Prostate gland (tissue), 2 donors: Measurements from ENCODE around the gene SRPRB. TPM values are rescaled to one million over a fixed set of nuclear protein-coding genes. Genes with fewer than 3 reads are reported as not detected.

Source experiments
- DNase-seq: peaks from one replicate; pipeline ENCODE4 v3.0.0-alpha.2; 2019; ENCODE audit warnings: low spot score
- H3K27ac ChIP-seq, 2 donors: fragments of 200-600 bp; sonication (generic); 2 replicates each; pipeline ENCODE4 v1.5.1; 2017 to 2019
- H3K27me3 ChIP-seq: fragments of 200-600 bp; sonication (generic); replicated peaks from 2 replicates; pipeline ENCODE4 v1.5.1; 2019; ENCODE audit not compliant: insufficient read depth
- H3K36me3 ChIP-seq, 2 donors: fragments of 200-600 bp; sonication (generic); 1 replicate in 1 of 2; 2 replicates in 1 of 2; pipeline versions ENCODE4 v1.5.1 to v1.8.1; 2017 to 2019
- H3K4me1 ChIP-seq: fragments of 200-600 bp; sonication (generic); replicated peaks from 2 replicates; pipeline ENCODE4 v1.5.1; 2019
- H3K4me3 ChIP-seq, 2 donors: fragments of 200-600 bp; sonication (generic); 2 replicates each; pipeline ENCODE4 v1.5.1; 2017 to 2019
- H3K9me3 ChIP-seq: fragments of 200-600 bp; sonication (generic); 2 replicates; pipeline ENCODE4 v1.5.1; 2017
- POLR2A ChIP-seq: fragments of 450-650 bp; IDR thresholded peaks from one replicate; pipeline ENCODE4 v1.6.1; 2016; ENCODE audit warnings: antibody characterized with exemption, mild to moderate bottlenecking
- POLR2AphosphoS5 ChIP-seq: sonication (generic); formaldehyde crosslinking; IDR thresholded peaks from one replicate; pipeline ENCODE4 v1.6.1; 2017; ENCODE audit warnings: antibody characterized with exemption
- WGBS: methylation state at CpG from one replicate; pipeline ENCODE4 v1.1.5; 2018; 5-methylcytosine and 5-hydroxymethylcytosine counted together
- intact Hi-C: fragments of 100-400 bp; cut with DNase I; formaldehyde crosslinking; loops from one replicate; pipeline ENCODE4 v1.14.2; 2022
- total RNA-seq, 2 donors: library from RNA; depleted of rRNA; stranded (reverse); fragments of >200 nt; gene quantifications; one replicate each; pipeline ENCODE4 v1.1.0, GENCODE V29; 2016
- TF ChIP-seq, protein P1 (sequence below), 4 experiments: fragments of 200-600 bp in 2 of 4; fragments of 450-650 bp in 2 of 4; sonication (generic) in 2 of 4; IDR thresholded peaks; 1 replicate in 3 of 4; 2 replicates in 1 of 4; pipeline ENCODE4 v1.5.1; 2016 to 2019; ENCODE audit warnings: antibody characterized with exemption in 4 of 4, mild to moderate bottlenecking in 2 of 4, moderate library complexity in 2 of 4

Gene SRPRB
- total RNA-seq, 2 donors from 2014 or later = 25.5 to 29.1 TPM

DNA sequence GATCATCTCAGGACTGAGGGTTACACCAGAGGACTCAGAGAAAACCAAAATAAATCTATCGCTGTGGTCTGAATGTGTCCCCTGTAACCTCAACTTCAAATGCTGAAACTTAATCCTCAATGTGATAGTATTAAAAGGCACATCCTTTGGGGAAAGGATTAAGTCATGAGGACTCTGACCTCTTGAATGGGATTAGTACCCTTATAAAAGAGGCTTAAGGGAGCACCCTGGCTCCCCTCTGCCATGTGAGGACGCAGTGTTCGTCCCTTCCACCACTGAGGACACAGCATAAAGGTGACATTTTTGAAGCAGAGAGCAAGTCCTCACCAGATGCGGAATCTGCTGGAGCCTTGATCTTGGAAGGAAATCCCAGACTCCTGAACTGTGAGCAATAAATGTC, 39.5 kb downstream of the SRPRB start:
- Histone ChIP-seq H3K9me3 (no peaks in the 10 kb centered on the region), H3K36me3 (no peaks in the 10 kb centered on the region), H3K4me3 (no peak overlapping the region), H3K27me3 (no peaks in the 10 kb centered on the region), H3K27ac (no peak overlapping the region), H3K4me1 (no peaks in the 10 kb centered on the region)
- intact Hi-C loops = no loop called here
- 90% methylated on average over 4 of the region's 4 CpGs for WGBS
- no peak for DNase-seq
- TF ChIP-seq POLR2AphosphoS5 (no peak), POLR2A (no peak)
- TF ChIP-seq, protein P1, sequence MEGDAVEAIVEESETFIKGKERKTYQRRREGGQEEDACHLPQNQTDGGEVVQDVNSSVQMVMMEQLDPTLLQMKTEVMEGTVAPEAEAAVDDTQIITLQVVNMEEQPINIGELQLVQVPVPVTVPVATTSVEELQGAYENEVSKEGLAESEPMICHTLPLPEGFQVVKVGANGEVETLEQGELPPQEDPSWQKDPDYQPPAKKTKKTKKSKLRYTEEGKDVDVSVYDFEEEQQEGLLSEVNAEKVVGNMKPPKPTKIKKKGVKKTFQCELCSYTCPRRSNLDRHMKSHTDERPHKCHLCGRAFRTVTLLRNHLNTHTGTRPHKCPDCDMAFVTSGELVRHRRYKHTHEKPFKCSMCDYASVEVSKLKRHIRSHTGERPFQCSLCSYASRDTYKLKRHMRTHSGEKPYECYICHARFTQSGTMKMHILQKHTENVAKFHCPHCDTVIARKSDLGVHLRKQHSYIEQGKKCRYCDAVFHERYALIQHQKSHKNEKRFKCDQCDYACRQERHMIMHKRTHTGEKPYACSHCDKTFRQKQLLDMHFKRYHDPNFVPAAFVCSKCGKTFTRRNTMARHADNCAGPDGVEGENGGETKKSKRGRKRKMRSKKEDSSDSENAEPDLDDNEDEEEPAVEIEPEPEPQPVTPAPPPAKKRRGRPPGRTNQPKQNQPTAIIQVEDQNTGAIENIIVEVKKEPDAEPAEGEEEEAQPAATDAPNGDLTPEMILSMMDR (IDR thresholded peaks at IDR 0.05) = no peak

DNA sequence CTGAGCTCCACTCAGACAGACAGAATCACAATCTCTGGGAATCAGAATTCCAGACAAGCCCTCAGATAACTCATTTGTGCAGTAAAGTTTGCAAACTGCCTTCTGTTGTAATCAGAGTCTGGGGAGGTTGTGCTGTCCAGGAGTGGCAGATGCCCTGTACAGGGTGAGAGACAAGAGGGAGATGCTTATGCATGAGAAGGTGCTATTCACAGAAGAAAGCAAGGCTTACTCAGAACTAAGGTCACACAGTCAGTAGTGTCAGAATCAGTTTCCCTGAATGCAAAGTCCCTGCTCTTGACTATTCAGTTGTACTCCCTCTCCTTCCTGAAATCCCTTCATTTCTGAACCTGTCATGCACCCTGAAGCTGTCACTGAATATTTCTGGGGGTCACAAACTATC, 43.7 kb downstream of the SRPRB start:
- TF ChIP-seq POLR2AphosphoS5 = no peak
- TF ChIP-seq, protein P1 (IDR thresholded peaks at IDR 0.05) = no peak
- no peak for TF ChIP-seq POLR2A
- H3K27ac ChIP-seq = no peak overlapping the region
- H3K4me1 ChIP-seq = no peaks in the 10 kb centered on the region
- DNase-seq = no peak
- H3K4me3 ChIP-seq = no peak overlapping the region
- no peaks in the 10 kb centered on the region for H3K36me3 ChIP-seq
- no peaks in the 10 kb centered on the region for H3K27me3 ChIP-seq
- no peaks in the 10 kb centered on the region for H3K9me3 ChIP-seq
- intact Hi-C loops = no loop called here

DNA sequence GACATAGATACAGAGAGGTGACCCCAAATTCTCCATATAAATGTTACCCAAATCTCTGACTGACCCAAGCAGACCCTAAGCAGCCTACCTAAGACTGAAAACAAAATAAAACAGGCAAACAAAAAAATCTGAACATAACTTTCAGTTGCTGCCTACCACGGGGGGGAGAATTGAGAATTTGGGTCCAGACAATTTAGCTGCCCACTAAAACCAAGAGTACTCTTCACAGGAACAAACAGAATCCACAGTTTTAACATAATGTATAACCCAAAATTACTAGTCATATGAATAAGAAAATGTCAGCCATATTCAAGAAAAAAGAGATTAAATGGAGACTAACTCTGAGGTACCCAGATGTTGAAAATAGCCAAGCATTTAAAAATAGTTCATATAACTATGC, 44.4 kb downstream of the SRPRB start:
- Histone ChIP-seq H3K9me3 (no peaks in the 10 kb centered on the region), H3K27me3 (no peaks in the 10 kb centered on the region), H3K4me1 (no peaks in the 10 kb centered on the region), H3K36me3 (no peaks in the 10 kb centered on the region), H3K27ac (no peak overlapping the region), H3K4me3 (no peak overlapping the region)
- TF ChIP-seq POLR2AphosphoS5 (no peak), POLR2A (no peak)
- TF ChIP-seq, protein P1 (IDR thresholded peaks at IDR 0.05) = no peak
- no peak for DNase-seq
- 96% methylated on average over 1 of the region's 1 CpG for WGBS
- intact Hi-C loops = no loop called here

DNA sequence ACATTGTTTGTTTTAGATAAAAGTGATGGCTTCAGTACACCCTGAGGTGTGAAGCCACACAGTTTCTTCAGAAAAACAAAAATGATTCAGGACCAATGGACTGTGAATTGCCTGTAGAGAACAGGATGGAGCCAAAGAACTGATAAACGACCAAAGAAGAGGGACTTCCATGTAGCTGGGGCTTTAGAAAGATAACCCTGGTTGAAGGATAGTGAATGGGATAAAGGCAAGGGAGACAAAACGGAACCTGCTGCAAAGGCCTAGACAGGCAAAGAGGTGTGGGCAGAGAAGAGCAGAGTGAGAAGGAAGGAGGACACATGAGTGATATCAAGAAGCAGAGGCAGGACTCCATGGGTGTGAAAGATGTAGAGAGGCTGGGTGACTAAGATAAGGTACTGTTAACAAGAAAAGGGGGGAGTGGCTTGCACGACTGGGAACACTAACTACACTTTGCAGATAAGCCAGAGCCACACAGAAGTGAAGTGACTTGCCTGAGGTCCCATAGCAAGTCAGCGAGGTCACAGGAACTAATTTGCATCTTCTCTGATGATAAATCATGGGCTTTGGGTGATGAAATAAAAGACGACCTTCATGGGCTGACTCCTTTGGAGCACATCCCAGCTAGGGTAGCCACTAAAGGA, 45.8 kb downstream of the SRPRB start:
- H3K9me3 ChIP-seq = no peaks in the 10 kb centered on the region

DNA sequence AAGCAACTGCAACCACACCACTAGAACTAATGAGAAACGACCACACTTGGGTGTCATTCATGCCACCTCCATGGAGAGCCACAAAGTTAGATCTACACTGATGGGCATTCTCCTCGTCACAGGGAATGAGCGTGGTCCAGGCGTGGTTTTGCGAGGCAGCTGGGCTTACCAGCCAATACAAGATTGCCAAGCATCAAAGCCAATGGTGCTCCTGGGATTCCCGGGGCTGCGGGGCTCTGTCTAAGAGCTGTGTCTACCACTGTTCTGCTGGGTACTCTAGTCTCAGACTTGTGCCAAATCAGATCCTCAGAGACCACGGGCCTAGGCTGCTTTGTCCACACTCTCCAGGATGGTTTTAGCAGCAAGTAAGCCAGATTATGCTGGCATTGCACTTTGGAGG, 46.3 kb downstream of the SRPRB start:
- no peak for DNase-seq
- Histone ChIP-seq H3K27ac (no peak overlapping the region), H3K4me3 (no peak overlapping the region), H3K9me3 (no peaks in the 10 kb centered on the region), H3K4me1 (no peaks in the 10 kb centered on the region), H3K36me3 (no peaks in the 10 kb centered on the region), H3K27me3 (no peaks in the 10 kb centered on the region)
- 84% methylated on average over 8 of the region's 8 CpGs for WGBS
- TF ChIP-seq POLR2A (no peak), POLR2AphosphoS5 (no peak)
- TF ChIP-seq, protein P1 (IDR thresholded peaks at IDR 0.05) = no peak
- intact Hi-C loops = no loop called here

More for the DNA sequence above, 45.8 kb downstream of the SRPRB start:
- Histone ChIP-seq H3K27me3 (no peaks in the 10 kb centered on the region), H3K4me1 (no peaks in the 10 kb centered on the region), H3K27ac (no peak overlapping the region), H3K4me3 (no peak overlapping the region), H3K36me3 (no peaks in the 10 kb centered on the region)
- DNase-seq = no peak
- TF ChIP-seq POLR2A = no peak
- TF ChIP-seq, protein P1 (IDR thresholded peaks at IDR 0.05) = no peak
- no peak for TF ChIP-seq POLR2AphosphoS5
- intact Hi-C loops = no loop called here
- 75% methylated on average over 5 of the region's 5 CpGs for WGBS
